HepG2 (cell line): ENCODE results near the gene KIAA1217. TPM values are rescaled to one million over a fixed set of nuclear protein-coding genes. Genes with fewer than 3 reads are reported as not detected.

Source experiments
- ATAC-seq: fragments of 200-7000 bp; cut with Tn5 transposase; 3 replicates; pipeline ENCODE4 v1.9.1; 2020; ENCODE audit warnings: mild to moderate bottlenecking, moderate library complexity
- BruUV-seq: library from RNA; stranded (reverse); fragments of 400-500 nt; replicated peaks from 2 replicates; lab custom pipeline; 2021; lab: Mats Ljungman, UMichigan
- CTCF ChIA-PET: fragments of 300-600 bp; formaldehyde crosslinking; extraction: SDS; loops from one replicate; lab custom pipeline; 2021; ENCODE audit warnings: low total read pairs, inconsistent platforms, low intra/inter-chr PET ratio; lab: Yijun Ruan, JAX
- POLR2A ChIA-PET: fragments of 350-600 bp; sonication (Branson Sonifier 250); formaldehyde crosslinking; loops from one replicate; lab custom pipeline; 2020; ENCODE audit warnings: antibody characterized with exemption, inconsistent platforms; lab: Yijun Ruan, JAX
- DNase-seq: peaks from one replicate; pipeline ENCODE4 v3.0.0-alpha.2; 2015; ENCODE audit warnings: low spot score
- FAIRE-seq: peaks from 3 replicates; lab custom pipeline; 2011; peaks lifted over from hg19 to GRCh38; lab: Jason Lieb, UNC
- H2AFZ ChIP-seq: one replicate; pipeline ENCODE4 v1.6.1; 2011; ENCODE audit warnings: low read length, inconsistent platforms
- H3K27ac ChIP-seq: fragments of 300-600 bp; 3 replicates; pipeline ENCODE4 v1.8.0; 2011; ENCODE audit warnings: mixed run types, mild to moderate bottlenecking, mixed read lengths, low read length, inconsistent platforms; ENCODE audit not compliant: insufficient read depth; ENCODE audit errors: extremely low read length
- H3K27me3 ChIP-seq, 2 experiments: fragments of 200-600 bp in 1 of 2; 2 replicates in 1 of 2; 3 replicates in 1 of 2; pipeline versions ENCODE4 v1.6.0 to v1.8.0; 2011; ENCODE audit warnings: low read length in 2 of 2, mild to moderate bottlenecking in 2 of 2, moderate library complexity in 2 of 2, inconsistent platforms in 1 of 2; ENCODE audit not compliant: insufficient read depth in 2 of 2, control insufficient read depth in 1 of 2
- H3K36me3 ChIP-seq, 2 experiments: fragments of 200-600 bp in 1 of 2; replicated peaks in 1 of 2; 2 replicates in 1 of 2; 3 replicates in 1 of 2; pipeline versions ENCODE4 v1.5.1 to v1.8.0; 2011; ENCODE audit warnings: low read length in 2 of 2, inconsistent platforms in 1 of 2; ENCODE audit not compliant: insufficient read depth in 2 of 2, control insufficient read depth in 1 of 2
- H3K4me1 ChIP-seq: 2 replicates; pipeline ENCODE4 v1.5.1; 2012; ENCODE audit warnings: low read length, inconsistent platforms; ENCODE audit not compliant: insufficient read depth
- H3K4me2 ChIP-seq: 2 replicates; pipeline ENCODE4 v1.6.0; 2011; ENCODE audit warnings: low read depth, low read length, inconsistent platforms
- H3K4me3 ChIP-seq, 3 experiments: fragments of 200-600 bp in 1 of 3; sonication (generic), shearing (Covaris generic) in 1 of 3; replicated peaks in 1 of 3; 2 replicates each; pipeline ENCODE4 v1.5.1; 2011 to 2016; ENCODE audit warnings: low read length in 3 of 3, inconsistent platforms in 2 of 3, low read depth in 2 of 3, mild to moderate bottlenecking in 2 of 3, control low read depth in 1 of 3, mixed read lengths in 1 of 3; ENCODE audit not compliant: insufficient read depth in 1 of 3
- H3K79me2 ChIP-seq: one replicate; pipeline ENCODE4 v1.6.1; 2011; ENCODE audit warnings: low read length, inconsistent platforms; ENCODE audit not compliant: insufficient read depth
- H3K9ac ChIP-seq: 2 replicates; pipeline ENCODE4 v1.6.0; 2011; ENCODE audit warnings: mild to moderate bottlenecking, low read depth, low read length, inconsistent platforms; ENCODE audit not compliant: insufficient read depth
- H3K9me3 ChIP-seq: 2 replicates; pipeline ENCODE4 v1.5.1; 2012; ENCODE audit warnings: mild to moderate bottlenecking, low read length
- H4K20me1 ChIP-seq: 2 replicates; pipeline ENCODE4 v1.6.0; 2011; ENCODE audit warnings: inconsistent platforms, mild to moderate bottlenecking, low read length, moderate library complexity; ENCODE audit not compliant: insufficient read depth
- GPN1 ChIP-seq: sonication (generic); formaldehyde crosslinking; IDR thresholded peaks from 2 replicates; pipeline ENCODE4 v1.5.1; 2020; ENCODE audit warnings: missing genetic modification reagents, borderline replicate concordance
- PTBP1 ChIP-seq: fragments of 200-400 bp; formaldehyde crosslinking; IDR thresholded peaks from 2 replicates; pipeline ENCODE4 v1.6.1; 2018; ENCODE audit warnings: low read length, low read depth; ENCODE audit not compliant: poor library complexity, severe bottlenecking
- RARG ChIP-seq: sonication (generic); formaldehyde crosslinking; IDR thresholded peaks from 2 replicates; pipeline ENCODE4 v1.4.0; 2020; ENCODE audit warnings: low read depth, mild to moderate bottlenecking, missing genetic modification reagents
- RORA ChIP-seq: sonication (generic); formaldehyde crosslinking; IDR thresholded peaks from 2 replicates; pipeline ENCODE4 v1.5.0; 2020; ENCODE audit warnings: mild to moderate bottlenecking, missing genetic modification reagents, moderate library complexity
- STAG1 ChIP-seq: sonication (generic); formaldehyde crosslinking; IDR thresholded peaks from 2 replicates; pipeline ENCODE4 v1.4.0; 2020; ENCODE audit warnings: missing genetic modification reagents
- THYN1 ChIP-seq: sonication (generic); formaldehyde crosslinking; IDR thresholded peaks from 2 replicates; pipeline ENCODE4 v1.8.1; 2023; ENCODE audit warnings: low read depth, mild to moderate bottlenecking, moderate library complexity, missing genetic modification reagents, borderline replicate concordance
- ZMAT3 ChIP-seq: sonication (generic); formaldehyde crosslinking; conservative IDR thresholded peaks from 2 replicates; pipeline ENCODE4 v1.7.0; 2021; ENCODE audit warnings: missing genetic modification reagents
- ZNF138 ChIP-seq: sonication (generic); formaldehyde crosslinking; IDR thresholded peaks from 2 replicates; pipeline ENCODE4 v1.5.0; 2020; ENCODE audit warnings: mild to moderate bottlenecking, low read depth, missing genetic modification reagents
- ZNF317 ChIP-seq: sonication (generic); formaldehyde crosslinking; IDR thresholded peaks from 2 replicates; pipeline ENCODE4 v1.5.0; 2020; ENCODE audit warnings: mild to moderate bottlenecking, missing genetic modification reagents
- ZNF431 ChIP-seq: sonication (generic); formaldehyde crosslinking; IDR thresholded peaks from 2 replicates; pipeline ENCODE4 v1.9.0; 2022; ENCODE audit warnings: missing genetic modification reagents, low read depth, mild to moderate bottlenecking, borderline replicate concordance
- WGBS: methylation state at CpG from one replicate; pipeline ENCODE4 v1.1.6; 2017; ENCODE audit warnings: low lambda C conversion rate; 5-methylcytosine and 5-hydroxymethylcytosine counted together
- in situ Hi-C: cut with HindIII; loops from 2 replicates; pipeline ENCODE4 v1.10.0; 2017; ENCODE audit warnings: low pct_unique_long_range_greater_than_20kb; ENCODE audit not compliant: extremely low pct_ligation_motif_present
- intact Hi-C: fragments of 100-400 bp; cut with micrococcal nuclease; formaldehyde crosslinking; loops from one replicate; pipeline ENCODE4 v1.10.0; 2022; ENCODE audit not compliant: unreplicated experiment
- polyA plus RNA-seq, 8 experiments: library from polyadenylated mRNA; depleted of rRNA in 3 of 8; stranded (reverse) in 7 of 8; unstranded in 1 of 8; fragments of >200 nt; fragmentation: Illumina TruSeq in 4 of 8; extraction: Trizol in 4 of 8; gene quantifications; 2 replicates each; pipeline versions ENCODE4 v1.2.1 to v1.2.3, GENCODE V29; 2011 to 2016; ENCODE audit warnings: low read depth in 4 of 8, missing spikeins in 1 of 8, mixed read lengths in 1 of 8; ENCODE audit not compliant: insufficient read depth in 1 of 8
- total RNA-seq, 5 experiments: library from RNA; depleted of rRNA; stranded (reverse); fragments of >200 nt; fragmentation: Illumina TruSeq; extraction: Trizol; gene quantifications; 2 replicates each; pipeline ENCODE4 v1.2.3, GENCODE V29; 2016; ENCODE audit warnings: low read depth in 1 of 5
- TF ChIP-seq, protein P1 (sequence below), 2 experiments: sonication (generic) in 1 of 2; formaldehyde crosslinking in 1 of 2; IDR thresholded peaks; 2 replicates each; pipeline versions ENCODE4 v1.4.0 to v1.6.1; 2018 to 2020; ENCODE audit warnings: missing genetic modification reagents in 2 of 2, borderline replicate concordance in 1 of 2, low read depth in 1 of 2, mild to moderate bottlenecking in 1 of 2, missing biosample characterization in 1 of 2

The KIAA1217 gene
- total and polyA plus RNA-seq, 2 of the 13 experiments (the other 11 are each of a cell fraction or from before 2014, with no cell fraction given): 4.6 to 10.9 TPM

DNA sequence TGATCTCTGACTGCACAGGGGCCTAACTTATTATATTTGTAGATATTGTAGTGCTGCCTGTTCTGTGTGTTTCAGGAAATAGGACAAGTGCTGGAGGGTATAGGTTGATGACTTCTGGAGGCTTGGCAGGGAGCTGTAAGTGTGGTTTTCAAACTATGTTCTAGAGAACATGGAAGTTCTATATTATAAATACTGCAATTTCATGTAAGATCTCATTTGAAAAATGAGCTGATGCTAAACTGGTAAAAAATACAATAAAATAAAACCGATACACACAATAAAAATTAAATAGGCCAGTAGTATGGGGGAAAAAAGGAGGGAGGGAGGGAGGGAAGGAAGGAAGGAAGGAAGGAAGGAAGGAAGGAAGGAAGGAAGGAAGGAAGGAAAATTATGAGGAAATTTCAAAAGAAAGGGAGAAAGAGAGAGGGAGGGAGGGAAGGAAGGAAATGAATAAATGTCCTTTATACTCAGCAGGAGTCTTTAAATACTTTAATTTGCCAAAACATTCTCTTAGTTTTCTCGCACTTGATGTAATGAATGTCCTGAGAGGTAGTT lies 181.3 kb downstream of the KIAA1217 start:
- no peak for DNase-seq
- no peak overlapping the region for H3K4me3 ChIP-seq
- CTCF ChIA-PET: no interaction called here
- in situ Hi-C loops (no loop called here), intact Hi-C loops (no loop called here)
- H3K27me3 ChIP-seq: no peaks in the 10 kb centered on the region
- no peak overlapping the region for H3K9ac ChIP-seq
- BruUV-seq: no TSS peak
- no peak overlapping the region for H3K27ac ChIP-seq
- no peak overlapping the region for H3K4me2 ChIP-seq
- no peak overlapping the region for H2AFZ ChIP-seq
- over 99% methylated on average over 2 of the region's 2 CpGs for WGBS
- TF ChIP-seq ZNF431 (CRISPR knock-in tag) (no peak), GPN1 (CRISPR knock-in tag) (no peak), RORA (CRISPR knock-in tag) (no peak), ZMAT3 (no peak), RARG (CRISPR knock-in tag) (no peak), THYN1 (CRISPR knock-in tag) (no peak), ZNF317 (CRISPR knock-in tag) (no peak), ZNF138 (CRISPR knock-in tag) (no peak), STAG1 (CRISPR knock-in tag) (no peak), PTBP1 (no peak)
- TF ChIP-seq, protein P1, sequence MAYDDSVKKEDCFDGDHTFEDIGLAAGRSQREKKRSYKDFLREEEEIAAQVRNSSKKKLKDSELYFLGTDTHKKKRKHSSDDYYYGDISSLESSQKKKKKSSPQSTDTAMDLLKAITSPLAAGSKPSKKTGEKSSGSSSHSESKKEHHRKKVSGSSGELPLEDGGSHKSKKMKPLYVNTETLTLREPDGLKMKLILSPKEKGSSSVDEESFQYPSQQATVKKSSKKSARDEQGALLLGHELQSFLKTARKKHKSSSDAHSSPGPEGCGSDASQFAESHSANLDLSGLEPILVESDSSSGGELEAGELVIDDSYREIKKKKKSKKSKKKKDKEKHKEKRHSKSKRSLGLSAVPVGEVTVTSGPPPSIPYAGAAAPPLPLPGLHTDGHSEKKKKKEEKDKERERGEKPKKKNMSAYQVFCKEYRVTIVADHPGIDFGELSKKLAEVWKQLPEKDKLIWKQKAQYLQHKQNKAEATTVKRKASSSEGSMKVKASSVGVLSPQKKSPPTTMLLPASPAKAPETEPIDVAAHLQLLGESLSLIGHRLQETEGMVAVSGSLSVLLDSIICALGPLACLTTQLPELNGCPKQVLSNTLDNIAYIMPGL (CRISPR knock-in tag; IDR thresholded peaks at IDR 0.05; ENCODE audit: borderline replicate concordance in 1 of 2, low read depth in 1 of 2): no peak
- no peaks in the 10 kb centered on the region for H3K4me1 ChIP-seq
- peaks cover 0 to 5% of the 10 kb centered on the region in 2 experiments; a peak in 2 of 5 replicates for H3K36me3 ChIP-seq
- no peaks in the 10 kb centered on the region for H3K9me3 ChIP-seq
- POLR2A ChIA-PET: no interaction called here
- H3K79me2 ChIP-seq: no peaks in the 10 kb centered on the region
- no peak for ATAC-seq
- H4K20me1 ChIP-seq: no peaks in the 10 kb centered on the region
- no peak for FAIRE-seq
